ENCODE measurements around the gene BAD.

Gene BAD

DNA sequence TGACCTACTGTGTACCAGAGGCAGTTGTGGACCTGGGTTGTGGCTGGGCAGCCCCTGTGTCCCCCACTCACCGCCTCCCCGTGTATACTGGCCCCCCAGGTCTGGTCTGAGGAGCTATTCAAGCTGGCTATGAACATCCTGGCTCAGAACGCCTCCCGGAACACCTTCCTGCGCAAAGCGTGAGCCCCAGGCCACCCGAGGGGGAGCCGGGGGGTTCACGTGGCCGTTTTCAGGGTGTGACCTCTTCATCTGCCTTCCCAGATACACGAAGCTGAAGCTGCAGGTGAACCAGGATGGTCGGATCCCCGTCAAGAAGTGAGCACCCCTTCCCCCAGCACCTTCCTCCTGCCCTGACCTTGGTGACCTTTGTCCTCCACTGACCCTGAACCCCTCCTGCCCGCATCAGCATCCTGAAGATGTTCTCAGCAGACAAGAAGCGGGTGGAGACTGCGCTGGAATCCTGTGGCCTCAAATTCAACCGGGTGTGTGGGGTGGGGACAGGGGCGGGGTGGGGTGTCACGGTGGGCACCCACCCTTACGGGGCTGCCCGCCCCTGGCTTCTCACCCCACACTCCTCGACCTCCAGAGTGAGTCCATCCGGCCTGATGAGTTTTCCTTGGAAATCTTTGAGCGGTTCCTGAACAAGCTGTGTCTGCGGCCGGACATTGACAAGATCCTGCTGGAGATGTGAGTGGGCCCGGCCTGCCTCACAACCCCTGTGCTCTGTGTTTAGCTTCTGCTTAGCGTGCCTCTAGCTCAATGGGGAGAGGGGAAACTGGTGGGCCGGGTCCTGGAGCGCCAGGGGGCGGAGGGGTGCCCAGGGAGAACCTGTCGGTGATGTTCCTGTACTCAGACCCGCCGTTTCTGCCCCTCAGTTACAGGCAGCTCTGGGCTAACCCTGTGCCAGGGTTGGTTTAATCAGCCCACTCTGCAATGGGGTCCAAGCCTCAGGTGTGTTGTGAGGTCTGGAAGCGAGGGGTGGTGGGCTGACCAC, 29.0 kb downstream of the BAD start:
- Mint-ChIP-seq H3K27ac (no peak overlapping the region), H3K4me1 (peaks cover 28 to 45% of the 10 kb centered on the region in 2 donors), H3K4me3 (no peak overlapping the region), H3K36me3 (peaks cover 29 to 36% of the 10 kb centered on the region in 2 donors), H3K27me3 (no peaks in the 10 kb centered on the region), H3K9me3 (no peaks in the 10 kb centered on the region)
- DNase-seq, result no peak
- no peak for ATAC-seq (replicated peaks)

DNA sequence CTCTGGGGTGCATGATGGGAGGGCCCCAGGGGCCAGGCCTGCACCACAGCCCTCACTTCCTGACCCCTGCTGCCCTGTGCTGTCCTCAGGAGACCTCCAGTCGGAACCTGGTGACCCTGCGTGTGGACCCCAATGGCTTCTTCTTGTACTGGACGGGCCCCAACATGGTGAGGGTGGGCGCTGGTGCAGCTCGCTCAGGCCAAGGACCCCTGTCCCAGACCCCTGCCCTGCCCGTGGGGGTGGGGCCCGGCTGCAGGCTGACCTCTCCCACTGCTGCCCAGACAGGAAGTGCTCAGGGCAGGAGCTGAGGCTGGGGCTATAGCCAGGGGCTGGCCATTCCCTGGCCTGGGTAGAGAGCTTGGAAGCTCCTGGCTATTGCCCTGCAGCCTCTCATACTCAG, 30.1 kb downstream of the BAD start:
- ATAC-seq (replicated peaks), result no peak
- Mint-ChIP-seq H3K4me1 (peaks cover 18 to 38% of the 10 kb centered on the region in 2 donors), H3K27me3 (no peaks in the 10 kb centered on the region), H3K27ac (no peak overlapping the region), H3K9me3 (no peaks in the 10 kb centered on the region), H3K4me3 (no peak overlapping the region), H3K36me3 (peaks cover 19 to 25% of the 10 kb centered on the region in 2 donors)
- no peak for DNase-seq

DNA sequence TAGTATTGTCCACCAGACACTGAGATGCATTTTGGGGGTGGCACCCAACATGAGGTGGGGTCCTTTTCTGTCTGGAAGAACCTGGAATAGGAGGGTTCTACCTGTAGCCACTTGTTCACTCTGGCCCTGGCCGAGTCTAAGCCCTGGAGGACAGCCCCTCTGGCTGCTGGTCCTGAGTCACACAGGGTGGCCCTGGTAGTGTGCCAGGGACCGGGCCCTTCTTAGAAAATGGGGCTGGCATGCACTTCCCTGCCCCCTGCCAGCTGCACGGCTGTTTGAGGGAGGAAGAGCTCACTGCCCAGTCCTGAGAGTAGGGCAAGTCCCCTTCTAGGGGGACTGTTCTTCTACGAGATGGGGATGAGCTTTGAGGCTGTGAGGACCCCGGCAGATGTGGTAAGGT, 31.0 kb downstream of the BAD start:
- H3K27me3 Mint-ChIP-seq, result no peaks in the 10 kb centered on the region
- peaks cover 15 to 19% of the 10 kb centered on the region in 2 donors for H3K36me3 Mint-ChIP-seq
- DNase-seq (no peak), ATAC-seq (replicated peaks) (no peak)
- H3K4me1 Mint-ChIP-seq, result peaks cover 16 to 41% of the 10 kb centered on the region in 2 donors
- H3K27ac Mint-ChIP-seq, result peak overlapping the region; percentile 14
- no peaks in the 10 kb centered on the region for H3K9me3 Mint-ChIP-seq
- no peak overlapping the region for H3K4me3 Mint-ChIP-seq

DNA sequence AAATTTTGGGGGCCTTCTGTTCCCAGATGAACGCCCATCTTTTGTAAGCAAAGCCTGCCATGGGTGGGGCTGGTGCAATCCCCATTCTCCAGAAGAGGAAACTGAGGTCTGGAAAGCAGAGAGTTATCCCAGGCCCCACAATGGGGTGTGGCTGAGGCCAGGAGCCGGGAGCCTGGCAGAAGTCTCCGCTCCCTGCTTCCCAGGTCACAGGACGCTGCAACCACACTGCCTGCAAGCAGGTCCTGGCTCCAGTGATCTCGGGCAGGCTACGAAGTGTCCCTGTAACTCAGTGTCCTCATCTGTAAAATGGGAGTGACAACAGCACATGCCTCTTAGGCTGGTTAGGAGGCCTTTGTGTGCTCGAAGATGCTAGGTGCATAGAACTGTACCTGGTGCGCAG, 31.4 kb downstream of the BAD start:
- Mint-ChIP-seq H3K4me3 (no peak overlapping the region), H3K27ac (peak overlapping the region; percentile 14), H3K9me3 (no peaks in the 10 kb centered on the region), H3K27me3 (no peaks in the 10 kb centered on the region), H3K36me3 (peaks cover 11 to 17% of the 10 kb centered on the region in 2 donors), H3K4me1 (peaks cover 16 to 41% of the 10 kb centered on the region in 2 donors)
- ATAC-seq (replicated peaks) (no peak), DNase-seq (no peak)

DNA sequence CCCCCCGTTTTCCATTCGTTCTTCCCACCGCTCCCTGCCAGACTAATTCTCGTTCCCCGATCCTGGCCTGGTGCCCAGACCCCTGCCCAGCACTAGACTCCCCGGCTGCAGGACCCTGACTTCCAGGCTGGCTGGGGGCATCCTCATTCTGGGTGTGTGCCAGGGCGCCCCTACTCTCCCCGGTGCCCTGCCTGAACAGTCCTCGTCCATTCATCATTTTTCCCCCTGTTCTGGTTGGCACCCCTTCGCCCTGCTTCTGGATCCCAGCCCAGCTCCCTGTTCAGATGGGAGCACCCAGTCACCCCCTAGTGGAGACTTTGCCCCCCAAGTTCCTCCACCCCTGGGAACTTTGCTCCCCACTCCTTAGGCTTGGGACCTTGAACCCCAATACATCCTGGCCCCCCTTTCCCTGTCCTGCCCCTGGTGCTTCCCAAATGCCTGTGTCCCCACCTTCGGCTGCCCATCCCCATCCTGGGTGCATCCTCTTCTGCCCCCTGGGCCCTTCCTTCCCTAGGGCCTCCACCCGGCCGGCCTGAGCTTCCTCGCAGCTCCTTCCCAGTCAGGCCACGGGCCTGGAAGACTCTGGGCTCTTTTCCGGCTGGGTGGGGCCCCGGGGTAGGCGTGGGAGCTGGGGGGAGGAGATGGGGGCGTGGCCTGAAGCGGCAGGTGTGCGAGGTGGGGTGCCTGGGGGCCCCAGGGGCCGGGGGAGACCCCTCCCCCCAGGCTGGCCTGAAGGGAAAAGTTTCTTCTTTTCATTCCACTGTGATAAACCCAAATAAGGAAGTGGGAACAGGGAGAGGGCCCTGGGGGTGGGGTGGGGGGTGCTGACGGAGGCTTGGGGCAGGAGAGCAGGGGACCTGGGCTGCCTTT, 32.2 kb downstream of the BAD start:
- H3K27ac Mint-ChIP-seq, result peak overlapping the region; percentile 89
- H3K4me3 Mint-ChIP-seq, result peak overlapping the region; percentile 93 to 96
- DNase-seq, result no peak
- H3K9me3 Mint-ChIP-seq, result no peaks in the 10 kb centered on the region
- H3K4me1 Mint-ChIP-seq, result peaks cover 20 to 49% of the 10 kb centered on the region in 2 donors
- H3K27me3 Mint-ChIP-seq, result no peaks in the 10 kb centered on the region
- no peak for ATAC-seq (replicated peaks)
- H3K36me3 Mint-ChIP-seq, result peaks cover 5 to 10% of the 10 kb centered on the region in 2 donors

DNA sequence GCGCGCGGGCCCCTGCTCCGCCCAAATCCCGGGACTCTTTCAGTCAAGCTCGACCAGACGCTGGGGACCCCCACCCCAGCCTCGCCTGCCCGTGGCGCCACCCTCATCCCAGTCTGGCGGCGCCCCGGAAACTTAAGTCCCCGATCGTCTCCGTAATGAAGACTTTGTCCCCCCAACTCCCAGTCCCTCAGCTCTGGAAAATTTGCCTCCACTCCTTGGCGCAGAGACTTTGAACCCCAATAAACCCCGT, 32.8 kb downstream of the BAD start:
- peak overlapping the region; percentile 93 to 96 for H3K4me3 Mint-ChIP-seq
- H3K4me1 Mint-ChIP-seq, result peaks cover 23 to 55% of the 10 kb centered on the region in 2 donors
- H3K27me3 Mint-ChIP-seq, result no peaks in the 10 kb centered on the region
- no peak for DNase-seq
- H3K36me3 Mint-ChIP-seq, result peaks cover 4 to 9% of the 10 kb centered on the region in 2 donors
- peak overlapping the region; percentile 89 for H3K27ac Mint-ChIP-seq
- no peak for ATAC-seq (replicated peaks)
- H3K9me3 Mint-ChIP-seq, result no peaks in the 10 kb centered on the region

DNA sequence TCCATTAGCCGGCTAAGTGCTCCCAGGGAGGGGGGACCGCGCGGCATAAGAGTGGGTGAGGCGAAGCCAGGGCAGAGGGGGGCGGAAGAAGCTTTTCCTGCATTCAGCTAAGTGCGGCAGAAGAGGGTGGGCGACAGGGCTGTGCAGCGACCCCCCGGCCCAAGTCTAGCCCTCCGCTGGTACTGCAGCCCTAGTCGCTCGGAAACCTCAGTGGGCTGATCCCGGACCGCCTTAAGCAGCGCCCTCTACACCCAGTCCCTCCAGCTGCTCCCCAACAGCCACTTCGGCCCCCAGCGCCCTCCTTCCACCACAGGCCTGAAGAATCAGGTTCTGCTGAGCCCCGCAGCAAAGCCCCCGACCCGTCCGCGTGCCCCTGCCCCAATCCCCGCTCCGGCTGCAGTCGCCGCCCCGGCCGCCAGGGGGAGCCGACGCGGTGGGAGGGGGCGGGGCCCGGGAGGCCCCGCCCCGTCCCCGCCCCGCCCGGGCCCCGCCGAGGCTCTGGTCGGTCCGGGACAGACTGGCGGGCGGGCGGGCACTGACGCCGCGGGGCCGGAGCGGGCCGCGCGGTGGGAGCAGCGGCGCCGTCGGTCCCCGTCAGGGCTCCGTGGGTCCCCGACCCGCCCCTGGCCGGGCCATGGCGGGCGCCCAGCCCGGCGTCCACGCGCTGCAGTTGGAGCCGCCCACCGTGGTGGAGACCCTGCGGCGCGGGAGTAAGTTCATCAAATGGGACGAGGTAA, 33.3 kb downstream of the BAD start, which contains the start of gene PLCB3:
PLCB3 (plus strand) TSS at position 515 of the 737 bp plus-strand sequence; CDS start at position 635, 120 bp downstream.
- Mint-ChIP-seq H3K4me1 (peaks cover 23 to 55% of the 10 kb centered on the region in 2 donors), H3K27me3 (no peaks in the 10 kb centered on the region), H3K9me3 (no peaks in the 10 kb centered on the region), H3K27ac (peak within 1 kb of the TSS; percentile 89), H3K4me3 (peak within 1 kb of the TSS; percentile 93 to 96), H3K36me3 (peaks cover 1 to 7% of the 10 kb centered on the region in 2 donors)
- DNase-seq, result no peak
- ATAC-seq (replicated peaks), result peak; percentile 65

DNA sequence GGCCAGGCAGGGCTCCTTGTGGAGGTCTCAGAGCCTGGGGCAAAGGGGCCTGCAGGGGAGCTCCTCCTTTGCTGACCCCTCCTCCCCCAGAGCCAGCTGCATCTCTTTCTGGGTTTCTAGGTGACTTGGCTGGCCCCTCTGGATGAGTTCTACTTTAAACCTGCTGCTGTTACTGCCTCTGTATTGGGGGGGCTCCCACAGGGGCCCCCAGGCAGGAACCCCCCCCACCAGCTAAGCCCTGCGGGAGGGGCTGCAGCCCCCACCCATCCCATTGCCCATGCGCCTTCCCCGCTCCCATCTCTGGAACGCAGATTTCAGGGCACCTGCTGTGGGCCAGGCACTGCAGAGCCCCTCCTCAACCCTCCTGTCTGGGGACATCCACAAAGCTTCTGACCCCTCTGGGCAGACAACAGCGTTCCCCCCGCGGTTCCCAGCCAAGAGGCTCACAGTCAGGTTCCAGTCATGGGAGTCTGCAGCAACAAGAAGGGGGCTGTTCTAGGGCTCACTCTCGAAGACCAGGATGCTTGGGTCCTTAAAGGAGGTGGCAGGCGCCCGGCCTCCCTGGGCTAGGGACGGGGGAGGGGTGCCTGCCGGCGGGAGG, 34.0 kb downstream of the BAD start:
- Mint-ChIP-seq H3K4me3 (peak overlapping the region; percentile 82 to 86), H3K4me1 (peaks cover 23 to 55% of the 10 kb centered on the region in 2 donors), H3K9me3 (no peaks in the 10 kb centered on the region), H3K36me3 (peaks cover 0 to 12% of the 10 kb centered on the region in 2 donors), H3K27ac (no peak overlapping the region), H3K27me3 (no peaks in the 10 kb centered on the region)
- DNase-seq (no peak), ATAC-seq (replicated peaks) (no peak)

DNA sequence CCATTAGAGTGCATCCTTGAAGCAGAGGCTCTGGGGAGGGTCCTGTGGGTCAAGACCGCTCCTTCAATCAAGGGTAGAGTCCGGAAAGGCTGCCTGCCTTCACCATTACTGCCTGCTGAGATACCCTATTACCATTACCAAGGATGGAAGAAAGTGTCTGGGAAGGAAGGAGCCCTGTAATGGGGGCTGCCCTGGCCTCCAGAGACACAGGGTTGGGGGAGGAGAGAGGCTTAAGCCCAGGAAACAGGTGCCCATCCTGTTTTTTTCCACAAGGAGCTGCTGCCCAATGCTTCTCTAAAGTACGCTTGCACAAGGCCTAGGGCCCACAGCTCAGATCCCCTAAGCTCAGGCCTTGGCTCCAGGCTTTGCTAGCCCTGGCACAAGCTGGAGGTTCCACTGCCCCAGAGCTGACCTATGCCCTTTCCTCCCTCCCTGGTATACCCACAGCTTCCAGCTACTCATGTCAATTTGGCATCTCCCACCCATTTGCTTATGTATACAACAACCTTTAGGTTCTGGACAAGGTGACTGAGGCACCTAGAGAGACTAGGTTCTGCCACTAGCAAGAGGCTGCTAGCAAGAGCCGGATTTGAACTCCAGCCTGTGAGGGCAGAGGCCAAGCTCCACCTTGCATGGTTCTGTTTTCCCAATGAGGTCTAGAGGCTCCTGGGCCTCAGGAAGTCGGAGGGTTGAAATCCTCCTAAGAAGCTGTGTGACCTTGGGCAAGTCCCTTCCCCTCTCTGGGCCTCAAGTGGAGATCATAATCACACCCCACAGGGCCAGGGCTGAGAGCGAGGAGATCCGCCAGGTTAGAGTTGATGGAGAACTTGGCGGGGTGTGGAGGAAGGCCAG, 34.7 kb downstream of the BAD start:
- Mint-ChIP-seq H3K9me3 (no peaks in the 10 kb centered on the region), H3K27ac (peak overlapping the region; percentile 37)

DNA sequence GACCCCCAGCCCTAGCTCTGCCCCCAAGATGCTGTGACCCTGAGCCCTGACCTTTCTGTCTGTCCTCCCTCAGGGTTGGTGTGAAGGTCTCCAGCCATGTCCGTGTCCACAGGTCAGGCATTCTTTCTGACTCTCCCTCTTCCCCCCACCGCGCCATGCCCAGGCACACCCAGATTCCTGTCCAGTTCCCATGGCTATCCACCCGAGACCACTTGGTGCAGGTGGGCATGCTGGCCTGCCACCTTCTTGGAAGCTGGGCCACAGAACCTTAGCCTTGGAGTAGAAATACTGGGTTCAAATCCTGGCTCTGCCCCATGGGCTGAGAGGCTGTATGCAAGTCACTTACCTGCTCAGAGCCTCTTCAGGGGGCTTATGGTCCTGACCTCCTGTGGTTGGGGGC, 35.4 kb downstream of the BAD start:
- H3K4me3 Mint-ChIP-seq, result no peak overlapping the region
- peaks cover 0 to 12% of the 10 kb centered on the region in 2 donors for H3K36me3 Mint-ChIP-seq
- no peaks in the 10 kb centered on the region for H3K27me3 Mint-ChIP-seq
- H3K9me3 Mint-ChIP-seq, result no peaks in the 10 kb centered on the region
- no peak for DNase-seq
- no peak overlapping the region for H3K27ac Mint-ChIP-seq
- peaks cover 22 to 66% of the 10 kb centered on the region in 2 donors for H3K4me1 Mint-ChIP-seq
- no peak for ATAC-seq (replicated peaks)

More for the DNA sequence above, 34.7 kb downstream of the BAD start:
- ATAC-seq (replicated peaks) (no peak), DNase-seq (no peak)
- Mint-ChIP-seq H3K4me1 (peaks cover 23 to 62% of the 10 kb centered on the region in 2 donors), H3K27me3 (no peaks in the 10 kb centered on the region), H3K36me3 (peaks cover 0 to 9% of the 10 kb centered on the region in 2 donors), H3K4me3 (peak overlapping the region in 1 of 2 donors; percentile 86)

DNA sequence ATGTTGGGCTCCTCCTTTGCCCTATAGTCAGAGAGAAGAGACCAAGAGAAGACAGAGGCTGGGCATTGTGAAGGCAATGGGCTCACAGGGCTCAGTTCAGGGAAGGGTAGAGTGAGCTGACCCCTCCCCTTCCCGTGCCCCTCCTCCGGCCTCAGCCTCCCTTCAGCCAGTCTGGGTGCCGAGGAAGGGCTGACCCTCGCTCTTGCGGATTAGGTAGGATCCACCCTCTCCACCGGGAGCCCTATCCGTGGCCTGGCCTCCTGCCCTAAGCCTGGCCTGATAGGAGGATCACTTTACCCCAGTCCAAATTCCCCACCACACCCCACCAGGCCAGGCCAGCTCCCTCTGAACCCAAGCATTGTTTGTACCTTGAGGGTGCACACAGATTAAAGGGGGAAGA, 35.9 kb downstream of the BAD start:
- no peak for ATAC-seq (replicated peaks)
- no peaks in the 10 kb centered on the region for H3K27me3 Mint-ChIP-seq
- peaks cover under 1 to 13% of the 10 kb centered on the region in 2 donors for H3K36me3 Mint-ChIP-seq
- no peak for DNase-seq
- H3K27ac Mint-ChIP-seq, result peak overlapping the region; percentile 20
- H3K4me1 Mint-ChIP-seq, result peaks cover 20 to 66% of the 10 kb centered on the region in 2 donors
- peak overlapping the region in 1 of 2 donors; percentile 94 for H3K4me3 Mint-ChIP-seq
- H3K9me3 Mint-ChIP-seq, result no peaks in the 10 kb centered on the region

DNA sequence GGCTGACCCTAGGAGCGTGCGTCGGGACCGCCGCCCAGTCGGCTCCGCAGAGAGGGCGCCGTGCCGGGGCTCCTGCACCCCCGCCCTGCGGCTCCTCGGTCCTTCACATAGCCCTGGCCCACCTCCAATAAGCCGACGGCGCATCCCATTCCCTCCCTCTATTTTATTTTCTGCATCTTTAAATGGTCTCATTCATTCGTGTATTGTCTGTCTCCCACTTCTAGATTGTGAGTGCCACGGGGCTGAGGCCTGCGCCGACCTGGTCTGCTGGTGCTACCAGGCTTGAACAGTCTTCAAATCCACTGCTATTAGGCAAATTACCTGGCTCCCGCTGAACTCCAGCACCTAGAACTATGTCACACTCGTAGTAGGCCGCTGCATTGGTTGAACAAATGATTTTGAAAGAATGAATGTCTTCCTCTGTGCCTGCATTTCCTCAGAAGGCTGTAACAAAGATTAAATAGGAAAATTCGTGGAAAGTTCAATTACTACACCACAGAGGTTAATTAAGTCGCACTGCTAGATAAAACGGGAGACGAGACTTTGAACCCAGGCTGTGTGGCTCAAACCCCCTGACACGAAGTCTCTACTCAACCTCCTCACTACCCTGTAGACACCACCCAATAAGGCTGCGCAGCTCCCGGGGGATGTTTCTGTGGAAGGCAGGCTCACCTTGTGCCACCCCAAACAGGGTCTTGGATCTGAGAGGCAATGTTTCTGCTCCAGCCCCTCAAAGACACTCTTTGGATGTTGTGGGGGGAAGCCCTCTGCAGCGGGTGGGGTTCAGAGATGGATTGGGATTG, 36.5 kb downstream of the BAD start:
- peak overlapping the region; percentile 89 to 94 for H3K4me3 Mint-ChIP-seq
- peaks cover 6 to 19% of the 10 kb centered on the region in 2 donors for H3K36me3 Mint-ChIP-seq
- H3K9me3 Mint-ChIP-seq, result no peaks in the 10 kb centered on the region
- H3K27ac Mint-ChIP-seq, result peak overlapping the region; percentile 20
- peaks cover 25 to 68% of the 10 kb centered on the region in 2 donors for H3K4me1 Mint-ChIP-seq
- H3K27me3 Mint-ChIP-seq, result no peaks in the 10 kb centered on the region
- DNase-seq (no peak), ATAC-seq (replicated peaks) (no peak)

Measured in stimulated activated naive B cell treated with anti-CD40 and anti-IgM and Interleukin-4, amounts not matched to agents 10 μg/mL and 1 μg/mL and 100 μg/mL, for 72 hours (primary cell).